Suprapubic skin (tissue), 4 donors: ENCODE results near the gene SPRN.

Source experiments
- EP300 ChIP-seq: sonication (generic); formaldehyde crosslinking; IDR thresholded peaks from one replicate; pipeline ENCODE4 v1.6.1; 2017; ENCODE audit warnings: antibody characterized with exemption
- POLR2AphosphoS5 ChIP-seq, 3 donors: sonication (generic); formaldehyde crosslinking; IDR thresholded peaks; one replicate each; pipeline ENCODE4 v1.6.1; 2017; ENCODE audit warnings: antibody characterized with exemption in 3 of 3
- TF ChIP-seq, protein P1 (sequence below), 2 donors: fragments of 200-600 bp in 1 of 2; fragments of 450-650 bp in 1 of 2; sonication (generic) in 1 of 2; IDR thresholded peaks; one replicate each; pipeline ENCODE4 v1.5.1; 2016 to 2019; ENCODE audit warnings: antibody characterized with exemption in 2 of 2, mild to moderate bottlenecking in 1 of 2, moderate library complexity in 1 of 2

DNA sequence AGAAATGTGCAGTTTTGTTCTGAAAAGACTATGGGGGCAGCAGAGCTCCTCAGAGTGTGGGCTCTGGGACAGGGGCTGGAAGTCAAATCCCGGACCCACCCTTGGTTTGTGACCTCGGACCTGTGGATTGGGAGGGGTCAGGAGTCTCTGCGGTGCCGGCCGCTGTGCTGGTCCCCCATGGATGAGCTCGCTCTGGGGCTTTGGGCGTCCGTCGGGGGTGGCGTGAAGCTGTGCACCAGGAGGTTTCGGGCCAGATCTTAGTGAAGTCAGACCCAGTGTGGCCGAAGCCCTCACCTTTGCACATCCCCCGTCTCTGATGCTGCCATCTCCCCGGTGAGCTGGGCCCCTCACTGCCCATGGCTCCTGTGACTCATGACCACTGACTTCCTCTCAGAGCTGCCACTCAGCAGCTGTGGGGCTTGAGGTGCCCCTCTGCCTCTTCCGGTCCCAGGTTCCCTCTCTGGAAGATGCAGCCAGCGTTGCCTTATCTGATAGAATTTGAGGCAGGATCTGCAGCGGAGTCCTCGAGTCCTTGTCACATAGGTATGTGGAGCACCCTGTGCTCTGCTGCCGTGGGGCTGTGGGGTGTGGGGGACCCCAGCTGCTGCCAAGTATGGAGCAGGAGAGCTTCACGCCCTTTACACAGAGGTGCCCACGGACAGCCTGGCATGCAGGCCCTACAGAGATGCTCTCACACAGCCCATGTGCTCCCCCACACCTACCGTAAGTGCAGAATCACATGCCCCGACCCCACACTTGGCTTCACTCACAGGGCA is 18.0 kb upstream of the SPRN start:
- TF ChIP-seq, protein P1, sequence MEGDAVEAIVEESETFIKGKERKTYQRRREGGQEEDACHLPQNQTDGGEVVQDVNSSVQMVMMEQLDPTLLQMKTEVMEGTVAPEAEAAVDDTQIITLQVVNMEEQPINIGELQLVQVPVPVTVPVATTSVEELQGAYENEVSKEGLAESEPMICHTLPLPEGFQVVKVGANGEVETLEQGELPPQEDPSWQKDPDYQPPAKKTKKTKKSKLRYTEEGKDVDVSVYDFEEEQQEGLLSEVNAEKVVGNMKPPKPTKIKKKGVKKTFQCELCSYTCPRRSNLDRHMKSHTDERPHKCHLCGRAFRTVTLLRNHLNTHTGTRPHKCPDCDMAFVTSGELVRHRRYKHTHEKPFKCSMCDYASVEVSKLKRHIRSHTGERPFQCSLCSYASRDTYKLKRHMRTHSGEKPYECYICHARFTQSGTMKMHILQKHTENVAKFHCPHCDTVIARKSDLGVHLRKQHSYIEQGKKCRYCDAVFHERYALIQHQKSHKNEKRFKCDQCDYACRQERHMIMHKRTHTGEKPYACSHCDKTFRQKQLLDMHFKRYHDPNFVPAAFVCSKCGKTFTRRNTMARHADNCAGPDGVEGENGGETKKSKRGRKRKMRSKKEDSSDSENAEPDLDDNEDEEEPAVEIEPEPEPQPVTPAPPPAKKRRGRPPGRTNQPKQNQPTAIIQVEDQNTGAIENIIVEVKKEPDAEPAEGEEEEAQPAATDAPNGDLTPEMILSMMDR (IDR thresholded peaks at IDR 0.05): no peak
- TF ChIP-seq EP300 (no peak), POLR2AphosphoS5 (IDR thresholded peaks at IDR 0.05) (no peak)
